Ishikawa (cell line): Measurements from ENCODE around the gene AUTS2.

Experiments used
- CEBPB ChIP-seq: IDR thresholded peaks from 2 replicates; pipeline ENCODE4 v1.6.1; 2012
- CREB1 ChIP-seq: IDR thresholded peaks from 2 replicates; pipeline ENCODE4 v1.6.1; 2012; ENCODE audit warnings: low read depth
- EGR1 ChIP-seq: IDR thresholded peaks from 2 replicates; pipeline ENCODE4 v1.6.1; 2012
- EP300 ChIP-seq: IDR thresholded peaks from 2 replicates; pipeline ENCODE4 v1.6.1; 2012; ENCODE audit warnings: borderline replicate concordance
- FOXM1 ChIP-seq: IDR thresholded peaks from 2 replicates; pipeline ENCODE4 v1.6.1; 2012; ENCODE audit warnings: low read depth, borderline replicate concordance
- NFIC ChIP-seq: IDR thresholded peaks from 2 replicates; pipeline ENCODE4 v1.6.1; 2012
- RAD21 ChIP-seq: IDR thresholded peaks from 2 replicates; pipeline ENCODE4 v1.6.1; 2012; ENCODE audit warnings: low read depth
- TAF1 ChIP-seq: IDR thresholded peaks from 2 replicates; pipeline ENCODE4 v1.6.1; 2012; ENCODE audit warnings: low read depth, mild to moderate bottlenecking
- TCF12 ChIP-seq: IDR thresholded peaks from 2 replicates; pipeline ENCODE4 v1.6.1; 2012; ENCODE audit warnings: low read depth
- TEAD4 ChIP-seq: IDR thresholded peaks from 2 replicates; pipeline ENCODE4 v1.6.1; 2012
- YY1 ChIP-seq: IDR thresholded peaks from 2 replicates; pipeline ENCODE4 v1.6.1; 2012; ENCODE audit warnings: low read depth
- ZBTB7A ChIP-seq: IDR thresholded peaks from 2 replicates; pipeline ENCODE4 v1.6.1; 2012; ENCODE audit warnings: low read depth
- TF ChIP-seq, protein P1 (sequence below): IDR thresholded peaks from 2 replicates; pipeline ENCODE4 v1.6.1; 2012
- TF ChIP-seq, protein P2 (sequence below): IDR thresholded peaks from 2 replicates; pipeline ENCODE4 v1.6.1; 2012; ENCODE audit warnings: low read depth, mild to moderate bottlenecking
- TF ChIP-seq, protein P3 (sequence below): IDR thresholded peaks from 2 replicates; pipeline ENCODE4 v1.6.1; 2012

AUTS2 gene

DNA sequence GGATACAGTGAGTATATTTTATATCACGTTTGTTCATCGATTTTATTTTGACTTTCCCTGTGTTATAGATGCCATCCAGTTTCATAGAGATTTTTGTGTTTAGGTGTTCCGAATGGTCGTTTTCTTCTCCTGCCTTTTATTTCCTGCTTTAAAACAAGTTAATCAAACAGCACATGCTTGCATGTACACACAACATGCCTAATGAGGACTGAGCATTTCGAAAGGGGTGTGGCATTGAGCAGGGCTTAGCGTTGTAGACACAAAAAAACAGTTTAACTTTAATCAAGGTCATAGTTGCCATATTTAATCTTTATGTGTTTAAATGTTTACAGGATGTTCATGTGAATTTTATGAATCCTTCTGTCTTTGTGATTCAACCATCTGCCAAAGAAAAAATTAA, 1103.2 kb downstream of the AUTS2 start:
- TF ChIP-seq YY1 (no peak), EP300 (no peak), NFIC (no peak), EGR1 (no peak), ZBTB7A (no peak), FOXM1 (no peak), TAF1 (no peak), CREB1 (no peak), TEAD4 (no peak), RAD21 (no peak)
- TF ChIP-seq, protein P1, sequence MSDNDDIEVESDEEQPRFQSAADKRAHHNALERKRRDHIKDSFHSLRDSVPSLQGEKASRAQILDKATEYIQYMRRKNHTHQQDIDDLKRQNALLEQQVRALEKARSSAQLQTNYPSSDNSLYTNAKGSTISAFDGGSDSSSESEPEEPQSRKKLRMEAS: no peak
- TF ChIP-seq, protein P2, sequence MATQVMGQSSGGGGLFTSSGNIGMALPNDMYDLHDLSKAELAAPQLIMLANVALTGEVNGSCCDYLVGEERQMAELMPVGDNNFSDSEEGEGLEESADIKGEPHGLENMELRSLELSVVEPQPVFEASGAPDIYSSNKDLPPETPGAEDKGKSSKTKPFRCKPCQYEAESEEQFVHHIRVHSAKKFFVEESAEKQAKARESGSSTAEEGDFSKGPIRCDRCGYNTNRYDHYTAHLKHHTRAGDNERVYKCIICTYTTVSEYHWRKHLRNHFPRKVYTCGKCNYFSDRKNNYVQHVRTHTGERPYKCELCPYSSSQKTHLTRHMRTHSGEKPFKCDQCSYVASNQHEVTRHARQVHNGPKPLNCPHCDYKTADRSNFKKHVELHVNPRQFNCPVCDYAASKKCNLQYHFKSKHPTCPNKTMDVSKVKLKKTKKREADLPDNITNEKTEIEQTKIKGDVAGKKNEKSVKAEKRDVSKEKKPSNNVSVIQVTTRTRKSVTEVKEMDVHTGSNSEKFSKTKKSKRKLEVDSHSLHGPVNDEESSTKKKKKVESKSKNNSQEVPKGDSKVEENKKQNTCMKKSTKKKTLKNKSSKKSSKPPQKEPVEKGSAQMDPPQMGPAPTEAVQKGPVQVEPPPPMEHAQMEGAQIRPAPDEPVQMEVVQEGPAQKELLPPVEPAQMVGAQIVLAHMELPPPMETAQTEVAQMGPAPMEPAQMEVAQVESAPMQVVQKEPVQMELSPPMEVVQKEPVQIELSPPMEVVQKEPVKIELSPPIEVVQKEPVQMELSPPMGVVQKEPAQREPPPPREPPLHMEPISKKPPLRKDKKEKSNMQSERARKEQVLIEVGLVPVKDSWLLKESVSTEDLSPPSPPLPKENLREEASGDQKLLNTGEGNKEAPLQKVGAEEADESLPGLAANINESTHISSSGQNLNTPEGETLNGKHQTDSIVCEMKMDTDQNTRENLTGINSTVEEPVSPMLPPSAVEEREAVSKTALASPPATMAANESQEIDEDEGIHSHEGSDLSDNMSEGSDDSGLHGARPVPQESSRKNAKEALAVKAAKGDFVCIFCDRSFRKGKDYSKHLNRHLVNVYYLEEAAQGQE: no peak

DNA sequence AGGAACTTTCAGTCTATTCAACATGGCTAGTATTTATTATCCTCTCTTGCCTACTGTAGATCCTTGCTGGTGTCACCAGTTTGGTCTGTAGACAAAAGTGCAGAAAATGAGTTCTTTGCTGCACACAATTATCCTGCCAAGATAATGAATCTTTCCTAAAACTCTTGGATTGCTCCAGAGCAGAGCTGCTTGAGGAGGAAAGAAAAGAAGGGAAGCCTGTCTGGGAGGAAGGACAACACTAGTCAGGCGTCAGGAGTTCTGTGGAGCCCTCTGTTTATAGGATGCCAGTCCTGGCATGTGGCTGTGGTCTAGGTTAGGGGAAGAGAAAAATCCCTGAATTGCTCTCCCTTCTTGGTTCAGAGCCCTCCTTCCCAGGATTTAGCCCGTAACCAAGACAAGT, 1103.7 kb downstream of the AUTS2 start:
- no peak for TF ChIP-seq TCF12
- no peak for TF ChIP-seq CEBPB
- TF ChIP-seq, protein P3, sequence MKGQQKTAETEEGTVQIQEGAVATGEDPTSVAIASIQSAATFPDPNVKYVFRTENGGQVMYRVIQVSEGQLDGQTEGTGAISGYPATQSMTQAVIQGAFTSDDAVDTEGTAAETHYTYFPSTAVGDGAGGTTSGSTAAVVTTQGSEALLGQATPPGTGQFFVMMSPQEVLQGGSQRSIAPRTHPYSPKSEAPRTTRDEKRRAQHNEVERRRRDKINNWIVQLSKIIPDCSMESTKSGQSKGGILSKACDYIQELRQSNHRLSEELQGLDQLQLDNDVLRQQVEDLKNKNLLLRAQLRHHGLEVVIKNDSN: no peak
- TF ChIP-seq ZBTB7A: no peak
- TF ChIP-seq EGR1: no peak
- TF ChIP-seq FOXM1: no peak
- TF ChIP-seq RAD21: no peak
- no peak for TF ChIP-seq NFIC

DNA sequence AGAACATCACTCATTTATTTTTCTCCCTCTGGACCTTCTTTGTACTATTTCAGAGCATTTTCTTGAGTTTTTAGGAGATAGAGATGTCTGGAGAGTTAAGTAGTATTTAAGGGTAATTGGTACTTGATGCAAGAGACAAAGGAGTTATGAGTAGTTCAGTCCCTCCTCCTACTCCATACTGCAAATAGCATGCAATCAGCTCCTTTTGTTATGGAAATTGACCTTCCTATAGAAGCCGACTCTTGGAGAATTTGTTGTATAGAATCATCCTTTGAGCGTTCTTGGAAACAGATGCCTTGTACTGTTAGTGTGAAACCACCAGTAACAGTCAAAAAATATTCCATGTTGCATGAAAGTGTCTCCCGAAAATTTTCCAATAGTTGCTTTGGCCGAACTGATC, 1105.5 kb downstream of the AUTS2 start:
- TF ChIP-seq ZBTB7A (no peak), RAD21 (no peak), TEAD4 (no peak), CEBPB (no peak), FOXM1 (no peak), EGR1 (no peak), EP300 (no peak)
- TF ChIP-seq, protein P1: no peak
- TF ChIP-seq, protein P3: no peak
- TF ChIP-seq, protein P2: no peak

DNA sequence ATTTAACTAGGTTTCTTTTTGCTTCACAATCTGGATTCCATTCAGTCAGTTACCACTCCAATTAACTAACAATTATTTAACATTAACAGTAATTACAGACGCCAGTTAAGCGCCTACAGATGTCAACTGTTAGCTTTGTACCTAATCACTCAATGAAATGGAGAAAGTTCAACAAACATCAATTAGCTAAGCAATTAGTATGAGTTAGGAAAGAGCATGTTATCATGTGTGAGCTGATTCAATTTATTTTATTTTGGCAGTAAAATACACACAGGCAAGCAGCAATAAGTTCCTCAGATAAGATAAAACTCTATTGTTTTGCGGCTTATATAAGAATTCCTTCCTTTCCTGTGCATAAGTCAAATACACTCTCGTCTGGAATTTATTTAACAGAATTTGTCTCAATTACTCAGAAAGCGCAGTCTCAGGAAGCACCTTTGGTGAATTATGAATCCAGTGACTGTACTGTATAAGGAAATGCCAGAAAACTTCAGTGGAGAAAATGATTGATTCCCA, 1106.6 kb downstream of the AUTS2 start:
- no peak for TF ChIP-seq EP300
- TF ChIP-seq RAD21: no peak
- no peak for TF ChIP-seq YY1
- no peak for TF ChIP-seq FOXM1
- TF ChIP-seq TEAD4: no peak
- TF ChIP-seq, protein P3: no peak
- no peak for TF ChIP-seq NFIC
- TF ChIP-seq CREB1: no peak
- no peak for TF ChIP-seq EGR1
- TF ChIP-seq CEBPB: no peak

DNA sequence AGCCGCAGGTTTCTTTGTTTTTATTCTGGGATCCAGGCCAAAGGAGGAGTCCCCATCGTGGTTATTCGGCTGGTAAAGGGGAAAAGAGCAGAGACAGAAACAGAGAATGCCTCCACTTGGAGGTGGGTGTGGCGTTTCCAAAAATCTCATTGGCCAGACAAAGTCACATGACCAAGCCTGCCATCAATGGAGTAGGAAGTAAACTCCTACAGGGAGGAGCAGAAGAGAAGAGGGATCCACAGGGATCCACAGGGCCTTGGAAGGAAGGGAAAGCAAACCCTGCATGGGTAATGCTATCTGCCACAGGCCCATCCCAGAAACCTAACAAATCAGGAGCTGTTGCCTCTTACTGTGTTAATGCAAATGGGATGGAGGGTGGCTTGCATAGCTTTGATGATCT, 1107.9 kb downstream of the AUTS2 start:
- TF ChIP-seq, protein P1: no peak
- TF ChIP-seq CEBPB: no peak
- TF ChIP-seq, protein P2: no peak
- no peak for TF ChIP-seq FOXM1
- no peak for TF ChIP-seq NFIC
- TF ChIP-seq TCF12: no peak
- no peak for TF ChIP-seq CREB1
- TF ChIP-seq RAD21: no peak
- no peak for TF ChIP-seq YY1
- no peak for TF ChIP-seq TAF1
- no peak for TF ChIP-seq EGR1
- TF ChIP-seq TEAD4: no peak
- TF ChIP-seq EP300: no peak
- TF ChIP-seq, protein P3: no peak
- TF ChIP-seq ZBTB7A: no peak
